H1 (cell line): ENCODE measurements around the gene SPINK14. TPM values are rescaled to one million over a fixed set of nuclear protein-coding genes. Genes with fewer than 3 reads are reported as not detected.

Experiments used
- CTCF ChIA-PET: fragments of 300-600 bp; sonication (Branson Sonifier 250); formaldehyde crosslinking; loops from one replicate; lab custom pipeline; 2021; ENCODE audit not compliant: partially characterized antibody; lab: Charles Lee
- POLR2A ChIA-PET: fragments of 300-600 bp; sonication (Branson Sonifier 250); formaldehyde crosslinking; loops from one replicate; lab custom pipeline; 2021; ENCODE audit warnings: inconsistent platforms; ENCODE audit not compliant: partially characterized antibody; lab: Charles Lee
- DNase-seq, 2 experiments: peaks; one replicate each; pipeline versions ENCODE4 v3.0.0 to v3.0.0-alpha.2; 2010 to 2022; ENCODE audit warnings: low spot score in 2 of 2, low read depth in 1 of 2, mixed read lengths in 1 of 2
- FAIRE-seq: peaks from 2 replicates; lab custom pipeline; 2011; peaks lifted over from hg19 to GRCh38; lab: Jason Lieb, UNC
- H2AFZ ChIP-seq: 2 replicates; pipeline ENCODE4 v1.8.1; 2012; ENCODE audit warnings: low read length, inconsistent platforms
- H2AK5ac ChIP-seq: 2 replicates; pipeline ENCODE4 v1.6.1; 2013; ENCODE audit warnings: low read depth, low read length
- H2BK120ac ChIP-seq: replicated peaks from 2 replicates; pipeline ENCODE3; 2013; ENCODE audit warnings: low read depth, low read length, inconsistent platforms
- H2BK12ac ChIP-seq: 2 replicates; pipeline ENCODE4 v1.6.1; 2013; ENCODE audit warnings: low read depth, low read length
- H2BK15ac ChIP-seq: 2 replicates; pipeline ENCODE4 v1.6.1; 2013; ENCODE audit warnings: low read length
- H2BK20ac ChIP-seq: 2 replicates; pipeline ENCODE4 v1.6.1; 2013; ENCODE audit warnings: low read length
- H2BK5ac ChIP-seq: 2 replicates; pipeline ENCODE4 v1.6.1; 2013; ENCODE audit warnings: low read depth, low read length
- H3K14ac ChIP-seq: 2 replicates; pipeline ENCODE4 v1.6.1; 2013; ENCODE audit warnings: inconsistent platforms; ENCODE audit not compliant: insufficient read length
- H3K18ac ChIP-seq: 2 replicates; pipeline ENCODE4 v1.6.1; 2013; ENCODE audit warnings: low read length; ENCODE audit errors: extremely low read depth
- H3K23ac ChIP-seq: 2 replicates; pipeline ENCODE4 v1.6.1; 2013; ENCODE audit warnings: inconsistent platforms; ENCODE audit not compliant: insufficient read length
- H3K23me2 ChIP-seq: 2 replicates; pipeline ENCODE4 v1.6.1; 2013; ENCODE audit warnings: low read depth, low read length
- H3K27ac ChIP-seq: 2 replicates; pipeline ENCODE4 v1.6.1; 2011; ENCODE audit warnings: low read depth, low read length, inconsistent platforms
- H3K27me3 ChIP-seq, 4 experiments: replicated peaks in 1 of 4; 1 replicate in 1 of 4; 2 replicates in 3 of 4; pipeline versions ENCODE4 v1.6.1 to v1.8.1; 2011 to 2013; ENCODE audit warnings: low read length in 3 of 4, mild to moderate bottlenecking in 3 of 4, inconsistent platforms in 2 of 4, mixed read lengths in 2 of 4, moderate library complexity in 1 of 4; ENCODE audit not compliant: control insufficient read depth in 3 of 4, insufficient read depth in 3 of 4; ENCODE audit errors: extremely low read depth in 1 of 4
- H3K36me3 ChIP-seq, 4 experiments: 2 replicates each; pipeline versions ENCODE4 v1.6.1 to v1.8.1; 2011 to 2013; ENCODE audit warnings: mild to moderate bottlenecking in 4 of 4, low read length in 3 of 4, moderate library complexity in 2 of 4, control low read depth in 1 of 4, inconsistent platforms in 1 of 4; ENCODE audit not compliant: insufficient read depth in 4 of 4, control insufficient read depth in 2 of 4
- H3K4ac ChIP-seq: replicated peaks from 2 replicates; pipeline ENCODE3; 2013; ENCODE audit warnings: low read length, low read depth, mixed read lengths, inconsistent platforms; ENCODE audit not compliant: insufficient read length
- H3K4me1 ChIP-seq, 4 experiments: replicated peaks in 1 of 4; 1 replicate in 1 of 4; 2 replicates in 3 of 4; pipeline versions ENCODE4 v1.6.1 to v1.8.1; 2011 to 2013; ENCODE audit warnings: low read length in 3 of 4, inconsistent platforms in 2 of 4, mixed read lengths in 1 of 4; ENCODE audit not compliant: insufficient read depth in 4 of 4, control insufficient read depth in 3 of 4
- H3K4me2 ChIP-seq, 2 experiments: 2 replicates each; pipeline versions ENCODE4 v1.6.1 to v1.8.1; 2011 to 2013; ENCODE audit warnings: low read depth in 2 of 2, low read length in 2 of 2, control low read depth in 1 of 2, inconsistent platforms in 1 of 2, mild to moderate bottlenecking in 1 of 2; ENCODE audit not compliant: insufficient read depth in 1 of 2
- H3K4me3 ChIP-seq, 4 experiments: fragments of 200-600, 300-600 bp in 1 of 4; sonication (generic), shearing (Covaris generic), sonication (Bioruptor Twin) in 1 of 4; 2 replicates each; pipeline versions ENCODE4 v1.5.1 to v1.8.1; 2011 to 2016; ENCODE audit warnings: low read length in 4 of 4, low read depth in 3 of 4, control low read depth in 2 of 4, inconsistent platforms in 2 of 4, mild to moderate bottlenecking in 2 of 4, mixed read lengths in 1 of 4, moderate library complexity in 1 of 4; ENCODE audit not compliant: insufficient read depth in 2 of 4; ENCODE audit errors: extremely low read depth in 1 of 4
- H3K56ac ChIP-seq: replicated peaks from 2 replicates; pipeline ENCODE3; 2013; ENCODE audit warnings: low read depth, mild to moderate bottlenecking, mixed read lengths, low read length, inconsistent platforms; ENCODE audit not compliant: insufficient read length
- H3K79me1 ChIP-seq: 2 replicates; pipeline ENCODE4 v1.6.1; 2013; ENCODE audit warnings: low read depth, low read length, control low read depth
- H3K79me2 ChIP-seq, 2 experiments: 2 replicates each; pipeline versions ENCODE4 v1.6.1 to v1.8.1; 2012 to 2013; ENCODE audit warnings: low read length in 2 of 2, mild to moderate bottlenecking in 2 of 2, inconsistent platforms in 1 of 2; ENCODE audit not compliant: insufficient read depth in 2 of 2, control insufficient read depth in 1 of 2
- H3K9ac ChIP-seq, 4 experiments: replicated peaks in 1 of 4; 1 replicate in 1 of 4; 2 replicates in 3 of 4; pipeline versions ENCODE4 v1.6.1 to v1.8.1; 2011 to 2013; ENCODE audit warnings: low read depth in 3 of 4, low read length in 3 of 4, control low read depth in 2 of 4, mild to moderate bottlenecking in 2 of 4, moderate library complexity in 2 of 4, inconsistent platforms in 1 of 4; ENCODE audit errors: extremely low read depth in 1 of 4
- H3K9me3 ChIP-seq, 2 experiments: 2 replicates each; pipeline versions ENCODE4 v1.6.1 to v1.8.1; 2012 to 2013; ENCODE audit warnings: mild to moderate bottlenecking in 2 of 2, moderate library complexity in 2 of 2, control low read depth in 1 of 2, inconsistent platforms in 1 of 2, low read depth in 1 of 2, low read length in 1 of 2, mixed read lengths in 1 of 2; ENCODE audit not compliant: insufficient read depth in 2 of 2
- H4K20me1 ChIP-seq, 2 experiments: replicated peaks in 1 of 2; 2 replicates each; pipeline versions ENCODE3 to v1.8.1; 2011 to 2013; ENCODE audit warnings: inconsistent platforms in 2 of 2, low read length in 2 of 2, mild to moderate bottlenecking in 1 of 2; ENCODE audit not compliant: insufficient read depth in 2 of 2, control insufficient read depth in 1 of 2
- H4K5ac ChIP-seq: 2 replicates; pipeline ENCODE4 v1.6.1; 2013; ENCODE audit warnings: low read length, low read depth, mixed read lengths, inconsistent platforms; ENCODE audit not compliant: insufficient read length
- H4K8ac ChIP-seq: 2 replicates; pipeline ENCODE4 v1.8.0; 2013; ENCODE audit warnings: mild to moderate bottlenecking, moderate library complexity, low read length, inconsistent platforms; ENCODE audit not compliant: insufficient read depth; ENCODE audit errors: extremely low read depth
- H4K91ac ChIP-seq: replicated peaks from 2 replicates; pipeline ENCODE3; 2013; ENCODE audit warnings: low read length, mixed read lengths, inconsistent platforms; ENCODE audit not compliant: insufficient read length
- BCL11A ChIP-seq, 2 experiments: IDR thresholded peaks; one replicate each; pipeline ENCODE4 v1.6.1; 2011; ENCODE audit warnings: low read depth in 2 of 2, low read length in 2 of 2, mild to moderate bottlenecking in 2 of 2
- CTCF ChIP-seq, 3 experiments: IDR thresholded peaks; 1 replicate in 2 of 3; 2 replicates in 1 of 3; pipeline versions ENCODE4 v1.5.1 to v1.6.1; 2011; ENCODE audit warnings: low read length in 3 of 3, mild to moderate bottlenecking in 3 of 3, inconsistent platforms in 2 of 3, low read depth in 1 of 3, moderate library complexity in 1 of 3; ENCODE audit not compliant: insufficient read depth in 1 of 3; ENCODE audit errors: control extremely low read depth in 1 of 3
- RAD21 ChIP-seq, 2 experiments: IDR thresholded peaks in 1 of 2; conservative IDR thresholded peaks in 1 of 2; 2 replicates each; pipeline ENCODE4 v1.6.1; 2011; ENCODE audit warnings: low read depth in 2 of 2, low read length in 2 of 2, improper control_type of control experiment in 1 of 2, inconsistent platforms in 1 of 2, mild to moderate bottlenecking in 1 of 2, moderate library complexity in 1 of 2
- TCF12 ChIP-seq: IDR thresholded peaks from 2 replicates; pipeline ENCODE4 v1.6.1; 2011; ENCODE audit warnings: low read depth, mild to moderate bottlenecking, low read length
- YY1 ChIP-seq: IDR thresholded peaks from 2 replicates; pipeline ENCODE4 v1.6.1; 2011; ENCODE audit warnings: low read depth, mild to moderate bottlenecking, low read length
- WGBS, 2 experiments: shearing (Covaris generic) in 1 of 2; methylation state at CpG; one replicate each; pipeline versions ENCODE4 v1.1.6 to v1.1.7; 2013 to 2015; ENCODE audit warnings: low lambda C conversion rate in 2 of 2, mixed read lengths in 2 of 2, inconsistent platforms in 1 of 2, low coverage in 1 of 2, missing lambda C conversion rate in 1 of 2; ENCODE audit not compliant: insufficient replicate concordance in 2 of 2, insufficient coverage in 1 of 2, insufficient read length in 1 of 2; ENCODE audit errors: extremely low coverage in 1 of 2, missing lambda C conversion rate in 1 of 2; 5-methylcytosine and 5-hydroxymethylcytosine counted together
- polyA plus RNA-seq, 7 experiments: library from polyadenylated mRNA; depleted of rRNA in 3 of 7; stranded (reverse) in 5 of 7; unstranded in 2 of 7; fragments of >200 nt in 5 of 7; fragments of 200-250 nt in 2 of 7; gene quantifications; 1 replicate in 5 of 7; 2 replicates in 1 of 7; 4 replicates in 1 of 7; pipeline versions ENCODE4 v1.2.1 to v1.2.3, GENCODE V29; 2011 to 2013; ENCODE audit warnings: missing spikeins in 2 of 7, mixed read lengths in 2 of 7
- total RNA-seq: library from RNA; stranded (reverse); fragmentation: NEBNext Ultra II Directional; extraction: Animal tissue kit (Norgen Biotek cat#: 25700); gene quantifications from 2 replicates; pipeline ENCODE4 v1.2.1, GENCODE V29; 2021

Gene SPINK14
- total and polyA plus RNA-seq, 2 of the 8 experiments (the other 6 are each of a cell fraction or from before 2014, with no cell fraction given) = not detected

DNA sequence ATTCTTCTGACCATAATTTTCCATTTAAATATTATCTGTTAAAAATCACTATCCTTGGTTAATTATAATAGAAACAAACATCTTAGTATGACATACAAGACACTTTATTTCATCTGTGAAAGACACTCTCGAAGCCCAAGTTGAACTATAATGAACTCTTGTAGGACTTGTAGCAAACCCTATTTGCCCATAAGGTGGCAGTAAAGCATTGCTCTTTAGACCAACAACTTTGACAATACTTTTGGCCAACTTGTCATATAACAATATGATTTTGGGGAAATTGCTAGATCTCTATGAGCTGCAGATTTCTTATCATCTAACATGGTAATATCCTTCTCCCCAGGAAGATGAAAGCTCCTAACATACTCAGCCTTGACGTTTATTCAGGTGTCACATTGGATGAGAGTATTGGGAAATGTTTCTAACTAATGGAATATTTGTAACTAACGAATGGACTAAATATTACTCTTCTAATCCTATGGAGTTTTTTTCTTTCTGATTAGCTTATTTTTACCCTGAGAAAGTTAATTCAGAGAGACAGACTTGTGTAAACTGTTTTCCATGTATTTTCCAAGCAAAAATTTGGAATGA is 11.0 kb downstream of the SPINK14 start:
- FAIRE-seq = peak; percentile 96
- 59% methylated on average over 3 of the region's 3 CpGs; no CpG with 5 or more reads in 1 of the 2 experiments for WGBS, 2 experiments

More for the DNA sequence above, 11.0 kb downstream of the SPINK14 start:
- H2BK20ac ChIP-seq = no peak overlapping the region
- CTCF ChIA-PET = interaction anchor here (0.6 to 2.6 kb wide), 35 partner anchors 8 to 798 kb away, joined by 3 to 35 read pairs (median 4); partner anchors contain the start of gene FBXO38
- H3K4me2 ChIP-seq = no peak overlapping the region
- no peak overlapping the region for H3K9ac ChIP-seq
- H2BK120ac ChIP-seq = no peak overlapping the region
- H3K36me3 ChIP-seq = no peaks in the 10 kb centered on the region
- H3K23me2 ChIP-seq = no peaks in the 10 kb centered on the region
- no peak overlapping the region for H4K8ac ChIP-seq
- no peak overlapping the region for H3K27ac ChIP-seq
- no peaks in the 10 kb centered on the region for H3K9me3 ChIP-seq
- no peak overlapping the region for H3K4ac ChIP-seq
- H4K91ac ChIP-seq = no peak overlapping the region
- H3K18ac ChIP-seq = no peak overlapping the region
- H2BK12ac ChIP-seq = no peak overlapping the region
- POLR2A ChIA-PET = no interaction called here
- no peak overlapping the region for H3K4me3 ChIP-seq
- no peaks in the 10 kb centered on the region for H3K4me1 ChIP-seq
- H2BK5ac ChIP-seq = no peak overlapping the region
- H2BK15ac ChIP-seq = no peak overlapping the region
- TF ChIP-seq CTCF (IDR thresholded peaks at IDR 0.05; ENCODE audit: control extremely low read depth in 1 of 3, insufficient read depth in 1 of 3, low read depth in 1 of 3, low read length in 3 of 3) (peak in 2 of 3 experiments; percentile 68 to 74; a peak in 3 of 4 replicates), YY1 (no peak), BCL11A (IDR thresholded peaks at IDR 0.05; ENCODE audit: low read depth in 2 of 2, low read length in 2 of 2) (no peak), TCF12 (no peak), RAD21 (IDR thresholded peaks at IDR 0.05 in 1 of 2, conservative IDR thresholded peaks at IDR 0.05 in 1 of 2; ENCODE audit: low read depth in 2 of 2, low read length in 2 of 2) (peak; percentile 90 to 93)
- H2AK5ac ChIP-seq = no peak overlapping the region
- H2AFZ ChIP-seq = no peak overlapping the region
- H3K79me2 ChIP-seq = no peaks in the 10 kb centered on the region
- no peak overlapping the region for H3K23ac ChIP-seq
- H3K27me3 ChIP-seq = no peaks in the 10 kb centered on the region
- no peak overlapping the region for H3K14ac ChIP-seq
- H3K56ac ChIP-seq = no peak overlapping the region
- H4K5ac ChIP-seq = no peak overlapping the region
- no peaks in the 10 kb centered on the region for H3K79me1 ChIP-seq
- no peaks in the 10 kb centered on the region for H4K20me1 ChIP-seq
- no peak for DNase-seq
